Transverse colon (tissue), 4 donors: ENCODE measurements around the gene FRMD6. TPM values are rescaled to one million over a fixed set of nuclear protein-coding genes. Genes with fewer than 3 reads are reported as not detected.

ENCODE experiments used
- DNase-seq: peaks from one replicate; pipeline ENCODE4 v3.0.0-alpha.2; 2019
- H3K27ac ChIP-seq, 4 donors: fragments of 200-600 bp; sonication (generic); 2 replicates each; pipeline ENCODE4 v1.5.1; 2016 to 2018; ENCODE audit warnings: inconsistent platforms in 4 of 4
- H3K27me3 ChIP-seq: fragments of 200-600 bp; sonication (generic); 2 replicates; pipeline ENCODE4 v1.5.1; 2017; ENCODE audit warnings: inconsistent platforms
- H3K36me3 ChIP-seq, 4 donors: fragments of 200-600 bp; sonication (generic); 2 replicates each; pipeline ENCODE4 v1.5.1; 2017 to 2019; ENCODE audit warnings: inconsistent platforms in 4 of 4
- H3K4me1 ChIP-seq, 4 donors: fragments of 200-600 bp; sonication (generic); 2 replicates each; pipeline ENCODE4 v1.5.1; 2017 to 2020; ENCODE audit warnings: inconsistent platforms in 4 of 4
- H3K4me3 ChIP-seq, 4 donors: fragments of 200-600 bp; sonication (generic); 1 replicate in 1 of 4; 2 replicates in 3 of 4; pipeline versions ENCODE4 v1.5.1 to v1.6.1; 2017 to 2019; ENCODE audit warnings: inconsistent platforms in 4 of 4
- H3K9me3 ChIP-seq, 2 donors: fragments of 200-600 bp; sonication (generic); 2 replicates each; pipeline ENCODE4 v1.5.1; 2017 to 2019; ENCODE audit warnings: inconsistent platforms in 2 of 2
- CTCF ChIP-seq, 5 experiments: fragments of 200-600 bp in 3 of 5; fragments of 450-650 bp in 2 of 5; sonication (generic) in 3 of 5; IDR thresholded peaks; 1 replicate in 2 of 5; 2 replicates in 3 of 5; pipeline ENCODE4 v1.5.1; 2016 to 2017; ENCODE audit warnings: antibody characterized with exemption in 5 of 5, inconsistent platforms in 3 of 5, mild to moderate bottlenecking in 2 of 5, moderate library complexity in 1 of 5
- EP300 ChIP-seq: sonication (generic); formaldehyde crosslinking; IDR thresholded peaks from one replicate; pipeline ENCODE4 v1.6.1; 2017; ENCODE audit warnings: antibody characterized with exemption, low read depth
- POLR2A ChIP-seq: fragments of 450-650 bp; IDR thresholded peaks from one replicate; pipeline ENCODE4 v1.6.1; 2016; ENCODE audit warnings: antibody characterized with exemption, mild to moderate bottlenecking, moderate library complexity
- POLR2AphosphoS5 ChIP-seq, 3 donors: sonication (generic); formaldehyde crosslinking; IDR thresholded peaks; one replicate each; pipeline ENCODE4 v1.6.1; 2016; ENCODE audit warnings: antibody characterized with exemption in 3 of 3
- WGBS, 2 donors: methylation state at CpG; one replicate each; pipeline ENCODE4 v1.1.5; 2018; ENCODE audit warnings: low coverage in 1 of 2; 5-methylcytosine and 5-hydroxymethylcytosine counted together
- in situ Hi-C, 4 donors: fragments of 200-750 bp; cut with MboI; loops; one replicate each; pipeline versions ENCODE4 v1.15.0 to v1.15.1; 2017; ENCODE audit warnings: low sequenced_read_pairs in 3 of 4, low pct_ligation_motif_present in 1 of 4, low pct_unique_long_range_greater_than_20kb in 1 of 4
- intact Hi-C: fragments of 100-400 bp; cut with DNase I; formaldehyde crosslinking; loops from one replicate; pipeline ENCODE4 v1.15.1; 2023; ENCODE audit warnings: low total_unique reads
- total RNA-seq, 4 donors: library from RNA; depleted of rRNA; stranded (reverse); fragments of >200 nt; gene quantifications; one replicate each; pipeline ENCODE4 v1.1.0, GENCODE V29; 2016

Gene FRMD6
- total RNA-seq, 4 donors from 2014 or later: 8.4 to 21.7 (median 11.7) TPM

DNA sequence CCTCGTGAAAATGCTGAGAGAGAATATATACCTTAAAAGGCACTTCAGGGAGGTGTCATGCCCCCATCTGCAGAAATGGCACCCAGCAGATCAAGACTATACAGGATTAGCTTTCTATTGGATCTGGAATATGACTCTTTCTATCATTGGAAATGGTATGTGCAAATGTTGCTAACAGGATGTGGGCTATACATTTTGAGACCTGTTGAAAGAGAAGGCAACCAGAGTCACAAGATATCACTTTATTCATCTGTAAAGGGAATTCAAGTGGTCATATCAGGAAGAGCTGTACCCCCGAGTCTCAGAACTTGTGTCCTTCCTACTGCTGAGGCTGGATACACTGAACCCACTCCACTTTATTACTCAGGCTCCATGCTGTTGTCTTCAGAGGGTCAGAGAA is 46.1 kb upstream of the FRMD6 start:
- no peaks in the 10 kb centered on the region for H3K9me3 ChIP-seq
- H3K36me3 ChIP-seq: no peaks in the 10 kb centered on the region
- no peaks in the 10 kb centered on the region for H3K27me3 ChIP-seq
- no peak overlapping the region for H3K4me3 ChIP-seq
- H3K4me1 ChIP-seq: peaks cover 0 to 2% (median 0%) of the 10 kb centered on the region in 4 donors
- in situ Hi-C loops (no loop called here), intact Hi-C loops (no loop called here)
- DNase-seq: no peak
- no peak for TF ChIP-seq POLR2A
- TF ChIP-seq CTCF (IDR thresholded peaks at IDR 0.05): no peak
- no peak for TF ChIP-seq EP300
- no peak for TF ChIP-seq POLR2AphosphoS5 (IDR thresholded peaks at IDR 0.05)
- H3K27ac ChIP-seq: no peak overlapping the region
- WGBS, 2 donors: 63 to 76% methylated on average over 2 of the region's 2 CpGs

- no peak for DNase-seq
- in situ Hi-C loops (no loop called here), intact Hi-C loops (no loop called here)
- Histone ChIP-seq H3K27me3 (no peaks in the 10 kb centered on the region), H3K36me3 (no peaks in the 10 kb centered on the region), H3K9me3 (no peaks in the 10 kb centered on the region), H3K4me1 (no peaks in the 10 kb centered on the region), H3K27ac (no peak overlapping the region), H3K4me3 (no peak overlapping the region)
- TF ChIP-seq POLR2A: no peak
- TF ChIP-seq CTCF (IDR thresholded peaks at IDR 0.05): no peak
- no peak for TF ChIP-seq POLR2AphosphoS5 (IDR thresholded peaks at IDR 0.05)
- TF ChIP-seq EP300: no peak
- 60 to 80% methylated on average over 1 to 12 of the region's 12 CpGs for WGBS, 2 donors
These were observed 44.0 kb upstream of the FRMD6 start for GRCh38 chr14:51607711-51608110.

GRCh38 chr14:51609251-51609954 is 42.3 kb upstream of the FRMD6 start:
- TF ChIP-seq POLR2A (no peak), CTCF (IDR thresholded peaks at IDR 0.05) (no peak), EP300 (no peak), POLR2AphosphoS5 (IDR thresholded peaks at IDR 0.05) (no peak)
- Histone ChIP-seq H3K27me3 (no peaks in the 10 kb centered on the region), H3K27ac (no peak overlapping the region), H3K4me3 (no peak overlapping the region), H3K36me3 (no peaks in the 10 kb centered on the region), H3K4me1 (no peaks in the 10 kb centered on the region), H3K9me3 (no peaks in the 10 kb centered on the region)
- DNase-seq: no peak
- WGBS, 2 donors: 50 to 62% methylated on average over 4 to 8 of the region's 8 CpGs
- in situ Hi-C loops: no loop called here
- intact Hi-C loops: no loop called here

- peak; percentile 19 for DNase-seq
- intact Hi-C loops: no loop called here
These were observed 41.8 kb upstream of the FRMD6 start for GRCh38 chr14:51609955-51610283.

More at GRCh38 chr14:51609955-51610283, 41.8 kb upstream of the FRMD6 start:
- H3K27me3 ChIP-seq: no peaks in the 10 kb centered on the region
- WGBS, 2 donors: 81 to 86% methylated on average over 3 to 5 of the region's 5 CpGs
- H3K4me3 ChIP-seq: no peak overlapping the region
- H3K4me1 ChIP-seq: no peaks in the 10 kb centered on the region
- in situ Hi-C loops: no loop called here
- no peak for TF ChIP-seq CTCF (IDR thresholded peaks at IDR 0.05)
- TF ChIP-seq EP300: no peak
- no peak for TF ChIP-seq POLR2AphosphoS5 (IDR thresholded peaks at IDR 0.05)
- H3K27ac ChIP-seq: no peak overlapping the region
- no peaks in the 10 kb centered on the region for H3K36me3 ChIP-seq
- H3K9me3 ChIP-seq: no peaks in the 10 kb centered on the region
